Thyroid gland (tissue), 4 donors: ENCODE data around the gene PRKCD. TPM values are rescaled to one million over a fixed set of nuclear protein-coding genes. Genes with fewer than 3 reads are reported as not detected.

Experiments
- DNase-seq, 2 donors: peaks; one replicate each; pipeline ENCODE4 v3.0.0-alpha.2; 2019
- H3K27ac ChIP-seq, 3 donors: fragments of 200-600 bp; sonication (generic); 1 replicate in 2 of 3; 2 replicates in 1 of 3; pipeline ENCODE4 v1.5.1; 2016 to 2019; ENCODE audit warnings: mild to moderate bottlenecking in 1 of 3, moderate library complexity in 1 of 3
- H3K27me3 ChIP-seq: fragments of 200-600 bp; sonication (generic); one replicate; pipeline ENCODE4 v1.5.1; 2019
- H3K36me3 ChIP-seq, 2 donors: fragments of 200-600 bp; sonication (generic); one replicate each; pipeline ENCODE4 v1.5.1; 2016 to 2019
- H3K4me1 ChIP-seq, 2 donors: fragments of 200-600 bp; sonication (generic); one replicate each; pipeline ENCODE4 v1.5.1; 2017 to 2019
- H3K4me3 ChIP-seq, 3 donors: fragments of 200-600 bp; sonication (generic); replicated peaks in 1 of 3; 1 replicate in 2 of 3; 2 replicates in 1 of 3; pipeline ENCODE4 v1.5.1; 2016; ENCODE audit warnings: mild to moderate bottlenecking in 1 of 3
- H3K9me3 ChIP-seq: fragments of 200-600 bp; sonication (generic); one replicate; pipeline ENCODE4 v1.5.1; 2017
- POLR2A ChIP-seq, 2 donors: fragments of 450-650 bp; IDR thresholded peaks; one replicate each; pipeline ENCODE4 v1.6.1; 2017; ENCODE audit warnings: antibody characterized with exemption in 2 of 2, mild to moderate bottlenecking in 2 of 2, moderate library complexity in 1 of 2
- WGBS, 2 donors: methylation state at CpG; one replicate each; pipeline ENCODE4 v1.1.5; 2017; 5-methylcytosine and 5-hydroxymethylcytosine counted together
- intact Hi-C: fragments of 100-400 bp; cut with DNase I; formaldehyde crosslinking; loops from one replicate; pipeline ENCODE4 v1.15.1; 2023
- total RNA-seq, 4 donors: library from RNA; depleted of rRNA; stranded (reverse); fragments of >200 nt; gene quantifications; one replicate each; pipeline ENCODE4 v1.2.3, GENCODE V29; 2016
- TF ChIP-seq, protein P1 (sequence below), 6 experiments: fragments of 200-600 bp in 3 of 6; fragments of 450-650 bp in 3 of 6; sonication (generic) in 3 of 6; IDR thresholded peaks; one replicate each; pipeline ENCODE4 v1.5.1; 2016 to 2019; ENCODE audit warnings: antibody characterized with exemption in 6 of 6, mild to moderate bottlenecking in 2 of 6, inconsistent platforms in 1 of 6, moderate library complexity in 1 of 6

The PRKCD gene
- total RNA-seq, 4 donors from 2014 or later: 32.0 to 154 (median 71.4) TPM

DNA sequence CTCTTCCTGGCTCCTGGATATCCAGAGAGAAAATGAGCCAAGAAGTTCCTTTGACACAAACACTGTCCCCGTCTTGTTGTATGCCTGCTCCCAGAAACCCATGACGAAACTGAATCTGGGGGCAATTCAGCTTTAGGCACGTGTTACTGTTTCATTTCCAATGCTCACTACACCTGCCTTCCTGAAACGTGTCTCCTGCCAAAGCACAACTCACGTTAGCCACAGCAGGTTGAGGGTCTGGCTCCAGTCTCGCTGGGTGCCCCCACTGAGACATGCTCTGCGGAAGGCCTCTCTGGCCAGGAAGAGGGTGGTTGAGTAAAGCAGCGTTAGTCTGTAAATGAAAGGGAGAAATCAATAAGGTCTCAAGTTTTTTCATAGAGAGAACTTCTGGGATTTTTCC is 37.5 kb upstream of the PRKCD start:
- Histone ChIP-seq H3K4me3 (no peak overlapping the region), H3K4me1 (no peaks in the 10 kb centered on the region), H3K36me3 (peaks cover 51 to 63% of the 10 kb centered on the region in 2 donors), H3K27ac (no peak overlapping the region), H3K27me3 (no peaks in the 10 kb centered on the region), H3K9me3 (no peaks in the 10 kb centered on the region)
- TF ChIP-seq, protein P1, sequence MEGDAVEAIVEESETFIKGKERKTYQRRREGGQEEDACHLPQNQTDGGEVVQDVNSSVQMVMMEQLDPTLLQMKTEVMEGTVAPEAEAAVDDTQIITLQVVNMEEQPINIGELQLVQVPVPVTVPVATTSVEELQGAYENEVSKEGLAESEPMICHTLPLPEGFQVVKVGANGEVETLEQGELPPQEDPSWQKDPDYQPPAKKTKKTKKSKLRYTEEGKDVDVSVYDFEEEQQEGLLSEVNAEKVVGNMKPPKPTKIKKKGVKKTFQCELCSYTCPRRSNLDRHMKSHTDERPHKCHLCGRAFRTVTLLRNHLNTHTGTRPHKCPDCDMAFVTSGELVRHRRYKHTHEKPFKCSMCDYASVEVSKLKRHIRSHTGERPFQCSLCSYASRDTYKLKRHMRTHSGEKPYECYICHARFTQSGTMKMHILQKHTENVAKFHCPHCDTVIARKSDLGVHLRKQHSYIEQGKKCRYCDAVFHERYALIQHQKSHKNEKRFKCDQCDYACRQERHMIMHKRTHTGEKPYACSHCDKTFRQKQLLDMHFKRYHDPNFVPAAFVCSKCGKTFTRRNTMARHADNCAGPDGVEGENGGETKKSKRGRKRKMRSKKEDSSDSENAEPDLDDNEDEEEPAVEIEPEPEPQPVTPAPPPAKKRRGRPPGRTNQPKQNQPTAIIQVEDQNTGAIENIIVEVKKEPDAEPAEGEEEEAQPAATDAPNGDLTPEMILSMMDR (IDR thresholded peaks at IDR 0.05): no peak
- no peak for TF ChIP-seq POLR2A (IDR thresholded peaks at IDR 0.05)
- 83 to 99% methylated on average over 8 of the region's 8 CpGs for WGBS, 2 donors
- intact Hi-C loops: loop anchor here (10.0 kb wide), 1 partner anchor 221 kb away; the partner anchor contains the start of gene DCP1A
- DNase-seq: no peak

DNA sequence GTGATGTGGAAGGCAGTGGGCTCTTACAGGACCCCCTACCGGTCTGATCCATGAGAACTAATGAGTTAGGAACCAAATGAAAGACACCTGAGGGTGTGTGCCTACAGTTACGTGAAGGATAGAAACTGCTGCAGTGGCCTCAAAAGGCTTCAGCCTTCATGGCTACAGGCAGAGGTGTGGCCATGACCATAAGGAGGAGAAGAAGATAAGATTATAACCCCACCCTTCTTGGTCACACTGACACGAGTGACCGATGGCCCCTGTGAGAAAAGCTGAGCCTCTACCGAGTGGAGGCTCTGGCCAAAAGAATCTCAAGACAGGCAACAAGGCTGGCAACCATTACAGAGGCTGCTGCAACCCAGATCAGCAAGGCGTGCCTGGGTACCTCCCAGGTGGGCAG is 37.1 kb upstream of the PRKCD start:
- H3K4me3 ChIP-seq: no peak overlapping the region
- H3K27me3 ChIP-seq: no peaks in the 10 kb centered on the region
- TF ChIP-seq, protein P1 (IDR thresholded peaks at IDR 0.05): no peak
- no peak for TF ChIP-seq POLR2A (IDR thresholded peaks at IDR 0.05)
- 92 to 94% methylated on average over 6 of the region's 6 CpGs for WGBS, 2 donors
- no peak for DNase-seq
- intact Hi-C loops: loop anchor here (10.0 kb wide), 1 partner anchor 221 kb away; the partner anchor contains the start of gene DCP1A
- peaks cover 0 to 2% of the 10 kb centered on the region in 2 donors for H3K4me1 ChIP-seq
- H3K9me3 ChIP-seq: no peaks in the 10 kb centered on the region
- no peak overlapping the region for H3K27ac ChIP-seq
- peaks cover 51 to 59% of the 10 kb centered on the region in 2 donors for H3K36me3 ChIP-seq

DNA sequence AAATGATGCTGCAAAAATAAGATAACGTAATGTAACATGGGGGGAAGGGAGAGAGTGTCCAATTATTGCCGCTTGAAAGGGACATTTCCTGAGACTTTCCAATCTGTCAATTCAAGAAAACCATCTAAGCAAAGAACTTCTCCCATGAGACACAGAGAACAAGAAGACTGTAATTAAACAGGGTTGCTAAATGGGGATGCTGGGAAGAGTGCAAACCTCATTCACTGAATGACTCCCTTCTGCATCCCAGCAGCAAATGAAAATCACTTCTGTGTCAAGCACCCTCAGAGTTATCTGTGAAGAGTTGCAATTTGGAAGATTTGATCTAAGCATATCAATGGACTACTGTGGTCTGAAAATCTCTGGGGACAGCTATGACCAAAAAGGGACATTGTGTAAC is 34.4 kb upstream of the PRKCD start:
- H3K27ac ChIP-seq: no peak overlapping the region
- H3K4me3 ChIP-seq: no peak overlapping the region
- peaks cover 17 to 20% of the 10 kb centered on the region in 2 donors for H3K4me1 ChIP-seq
- H3K9me3 ChIP-seq: no peaks in the 10 kb centered on the region
- TF ChIP-seq, protein P1 (IDR thresholded peaks at IDR 0.05): no peak
- TF ChIP-seq POLR2A (IDR thresholded peaks at IDR 0.05): no peak
- intact Hi-C loops: loop anchor here (5.0 to 10.0 kb wide), 2 partner anchors 41 to 218 kb away; partner anchors contain the start of gene DCP1A
- H3K27me3 ChIP-seq: no peaks in the 10 kb centered on the region
- peaks cover 32 to 36% of the 10 kb centered on the region in 2 donors for H3K36me3 ChIP-seq
- WGBS, 2 donors: 96 to 97% methylated on average over 2 of the region's 2 CpGs
- no peak for DNase-seq

DNA sequence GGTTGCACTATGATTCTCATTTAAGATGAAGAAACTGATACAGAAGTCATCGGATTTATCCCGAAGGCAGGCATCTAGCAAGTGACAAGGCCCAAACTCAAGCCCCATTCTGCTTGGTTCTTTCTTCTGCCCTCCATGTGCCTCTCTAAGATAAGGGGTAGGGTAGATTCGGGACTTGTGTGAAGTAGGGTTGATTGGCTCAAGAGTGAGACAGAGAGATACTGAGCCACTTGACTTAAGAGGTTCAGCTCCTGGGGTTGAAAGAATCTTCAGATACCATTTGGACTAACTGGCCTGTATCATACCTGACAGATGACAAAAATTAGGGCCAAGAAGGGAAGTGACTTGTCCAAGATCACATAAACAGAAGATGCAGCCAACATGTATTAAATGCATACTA is 31.7 kb upstream of the PRKCD start:
- H3K27ac ChIP-seq: peak overlapping the region in 2 of 3 donors; percentile 75 to 86
- intact Hi-C loops: loop anchor here (5.0 to 10.0 kb wide), 2 partner anchors 38 to 215 kb away; partner anchors contain the start of gene DCP1A
- H3K27me3 ChIP-seq: no peaks in the 10 kb centered on the region
- 65 to 75% methylated on average over 3 of the region's 3 CpGs for WGBS, 2 donors
- peak overlapping the region in 1 of 3 donors; percentile 64 for H3K4me3 ChIP-seq
- H3K4me1 ChIP-seq: peaks cover 22 to 48% of the 10 kb centered on the region in 2 donors
- H3K36me3 ChIP-seq: peaks cover 7 to 11% of the 10 kb centered on the region in 2 donors
- no peak for DNase-seq
- TF ChIP-seq, protein P1 (IDR thresholded peaks at IDR 0.05): no peak
- no peak for TF ChIP-seq POLR2A (IDR thresholded peaks at IDR 0.05)
- no peaks in the 10 kb centered on the region for H3K9me3 ChIP-seq

DNA sequence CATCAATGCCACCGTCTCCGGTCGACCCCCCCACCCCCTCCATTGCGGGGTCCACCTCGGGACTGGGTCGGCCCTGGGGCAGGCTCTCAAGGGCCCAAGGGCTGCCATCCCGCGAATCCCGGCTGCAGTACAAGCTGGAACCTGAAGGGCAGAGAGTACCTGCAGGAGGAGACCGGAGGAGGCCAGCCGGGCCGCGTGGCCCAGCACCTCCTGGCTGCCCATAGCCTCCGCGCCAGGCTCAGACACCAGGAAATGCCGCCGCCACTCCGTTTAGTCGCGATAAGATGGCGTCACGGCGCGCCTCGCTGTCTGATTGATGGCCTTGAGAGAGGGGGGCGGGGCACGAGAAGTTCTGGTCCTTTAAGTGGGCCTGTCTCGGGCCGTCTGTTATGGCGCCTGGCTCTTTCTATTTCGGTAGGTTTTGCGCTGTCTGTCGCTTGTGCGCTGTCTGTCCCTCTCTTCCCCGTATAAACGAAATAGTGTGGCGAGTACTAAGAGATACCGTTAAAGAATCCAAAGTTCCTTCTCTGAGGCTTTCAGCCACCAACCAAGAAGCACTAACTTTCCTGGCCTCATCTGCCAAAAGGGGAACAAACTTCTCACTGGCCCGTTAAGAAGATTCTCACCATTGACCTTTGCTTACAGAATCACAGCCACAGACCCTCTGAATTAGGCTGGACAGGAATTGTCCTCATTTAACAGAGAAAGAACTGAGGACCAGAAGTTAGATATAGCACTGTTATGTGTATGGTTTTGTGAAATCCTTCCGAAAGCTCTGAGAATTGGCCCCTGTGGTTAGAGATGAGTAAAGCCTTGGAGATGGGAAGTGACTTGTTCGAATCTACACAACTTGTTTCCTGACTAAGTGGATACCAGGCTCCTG is 30.6 kb upstream of the PRKCD start, which contains the start of gene RFT1:
Gene RFT1, minus strand, starts transcription at position 257 of the 883 bp plus-strand sequence. Its CDS starts 35 bp downstream, at position 222.
- H3K9me3 ChIP-seq: no peaks in the 10 kb centered on the region
- 4 to 7% methylated on average over 19 to 33 of the region's 41 CpGs for WGBS, 2 donors
- peaks cover 27 to 59% of the 10 kb centered on the region in 2 donors for H3K4me1 ChIP-seq
- H3K27me3 ChIP-seq: no peaks in the 10 kb centered on the region
- intact Hi-C loops: no loop called here
- peak; percentile 99 for DNase-seq
- H3K36me3 ChIP-seq: peaks cover 0 to under 1% of the 10 kb centered on the region in 2 donors
- peak within 1 kb of the TSS; percentile 68 to 86 (median 75) for H3K27ac ChIP-seq
- H3K4me3 ChIP-seq: peak within 1 kb of the TSS; percentile 12 to 88 (median 64)
- TF ChIP-seq, protein P1 (IDR thresholded peaks at IDR 0.05): peak in 2 of 6 experiments; percentile 9 to 31
- peak in 1 of 2 donors; percentile 85 for TF ChIP-seq POLR2A (IDR thresholded peaks at IDR 0.05)
